ENCODE measurements around the gene COL5A2. TPM values are rescaled to one million over a fixed set of nuclear protein-coding genes. Genes with fewer than 3 reads are reported as not detected.

The COL5A2 gene
- total and polyA plus RNA-seq, 8 donors: 122 to 324 (median 210) TPM

DNA sequence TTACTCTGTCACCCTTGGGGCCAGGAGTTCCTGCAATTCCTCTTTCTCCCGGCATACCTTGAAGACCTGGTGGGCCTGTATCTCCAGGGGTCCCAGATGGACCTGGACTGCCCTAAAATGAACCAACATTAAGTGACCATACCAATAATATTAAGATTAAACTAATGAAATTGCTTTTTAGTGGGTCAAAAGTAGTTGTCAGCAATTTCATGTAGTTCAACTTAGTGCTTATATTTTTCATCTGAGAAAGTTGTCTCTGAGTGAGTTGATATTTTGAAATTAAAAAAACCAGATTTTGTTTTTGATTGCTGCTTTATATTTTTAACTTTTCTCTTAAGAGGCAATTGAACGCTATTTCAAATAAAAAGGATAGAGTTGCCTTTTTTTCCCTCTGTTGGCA is 122.2 kb downstream of the COL5A2 start:
- ATAC-seq (no peak), DNase-seq (no peak)
- H3K27me3 ChIP-seq: no peaks in the 10 kb centered on the region
- no peaks in the 10 kb centered on the region for H3K36me3 ChIP-seq
- intact Hi-C loops (cut with DNase I): no loop called here
- no peak overlapping the region for H3K4me3 ChIP-seq
- H3K4me1 ChIP-seq: no peaks in the 10 kb centered on the region
- no peaks in the 10 kb centered on the region for H3K9me3 ChIP-seq
- no peak overlapping the region for H3K27ac ChIP-seq
- TF ChIP-seq, protein P1, sequence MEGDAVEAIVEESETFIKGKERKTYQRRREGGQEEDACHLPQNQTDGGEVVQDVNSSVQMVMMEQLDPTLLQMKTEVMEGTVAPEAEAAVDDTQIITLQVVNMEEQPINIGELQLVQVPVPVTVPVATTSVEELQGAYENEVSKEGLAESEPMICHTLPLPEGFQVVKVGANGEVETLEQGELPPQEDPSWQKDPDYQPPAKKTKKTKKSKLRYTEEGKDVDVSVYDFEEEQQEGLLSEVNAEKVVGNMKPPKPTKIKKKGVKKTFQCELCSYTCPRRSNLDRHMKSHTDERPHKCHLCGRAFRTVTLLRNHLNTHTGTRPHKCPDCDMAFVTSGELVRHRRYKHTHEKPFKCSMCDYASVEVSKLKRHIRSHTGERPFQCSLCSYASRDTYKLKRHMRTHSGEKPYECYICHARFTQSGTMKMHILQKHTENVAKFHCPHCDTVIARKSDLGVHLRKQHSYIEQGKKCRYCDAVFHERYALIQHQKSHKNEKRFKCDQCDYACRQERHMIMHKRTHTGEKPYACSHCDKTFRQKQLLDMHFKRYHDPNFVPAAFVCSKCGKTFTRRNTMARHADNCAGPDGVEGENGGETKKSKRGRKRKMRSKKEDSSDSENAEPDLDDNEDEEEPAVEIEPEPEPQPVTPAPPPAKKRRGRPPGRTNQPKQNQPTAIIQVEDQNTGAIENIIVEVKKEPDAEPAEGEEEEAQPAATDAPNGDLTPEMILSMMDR (IDR thresholded peaks at IDR 0.05): no peak

- H3K36me3 ChIP-seq: no peaks in the 10 kb centered on the region
- H3K9me3 ChIP-seq: no peaks in the 10 kb centered on the region
- no peak overlapping the region for H3K27ac ChIP-seq
- intact Hi-C loops (cut with DNase I): no loop called here
- DNase-seq: no peak
- ATAC-seq: no peak
- no peaks in the 10 kb centered on the region for H3K27me3 ChIP-seq
- no peak overlapping the region for H3K4me3 ChIP-seq
- TF ChIP-seq, protein P1 (IDR thresholded peaks at IDR 0.05): no peak
- no peaks in the 10 kb centered on the region for H3K4me1 ChIP-seq
Measured at GRCh38 chr2:189056200-189057106, 123.1 kb downstream of the COL5A2 start.

DNA sequence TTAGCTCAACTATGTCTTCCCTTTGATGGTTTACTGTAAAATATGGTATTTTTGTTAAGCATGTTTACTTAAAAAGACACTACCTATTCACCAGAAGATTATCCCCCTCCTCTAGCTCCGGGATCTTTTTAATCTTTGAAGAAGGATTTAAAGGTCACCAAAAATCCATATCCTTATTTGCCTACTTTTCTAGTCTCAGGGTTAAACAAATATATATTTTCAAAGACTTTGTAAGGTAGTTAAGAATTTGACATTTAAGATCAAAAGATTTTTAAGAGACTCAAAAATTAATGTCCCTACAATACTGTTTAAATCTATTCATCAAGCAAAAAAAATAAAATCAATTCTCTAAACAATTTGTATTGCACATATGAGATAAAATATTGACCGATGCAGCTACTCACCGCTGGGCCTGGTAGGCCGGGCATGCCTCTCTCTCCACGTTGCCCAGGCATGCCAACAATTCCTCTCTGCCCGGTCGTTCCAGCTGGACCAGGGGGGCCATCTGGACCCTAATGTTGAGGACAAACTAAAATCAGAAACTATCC is 129.3 kb downstream of the COL5A2 start:
- TF ChIP-seq, protein P1 (IDR thresholded peaks at IDR 0.05): no peak
- H3K36me3 ChIP-seq: no peaks in the 10 kb centered on the region
- DNase-seq (no peak), ATAC-seq (no peak)
- no peaks in the 10 kb centered on the region for H3K27me3 ChIP-seq
- H3K4me3 ChIP-seq: no peak overlapping the region
- H3K4me1 ChIP-seq: no peaks in the 10 kb centered on the region
- H3K9me3 ChIP-seq: no peaks in the 10 kb centered on the region
- no peak overlapping the region for H3K27ac ChIP-seq
- intact Hi-C loops (cut with DNase I): no loop called here

- intact Hi-C loops (cut with DNase I): no loop called here
Measured at GRCh38 chr2:189049709-189050164, 129.8 kb downstream of the COL5A2 start.

GRCh38 chr2:189048189-189048588 is 131.4 kb downstream of the COL5A2 start:
- H3K36me3 ChIP-seq: no peaks in the 10 kb centered on the region
- no peak overlapping the region for H3K4me3 ChIP-seq
- H3K4me1 ChIP-seq: no peaks in the 10 kb centered on the region
- H3K27ac ChIP-seq: no peak overlapping the region
- ATAC-seq: no peak
- intact Hi-C loops (cut with DNase I): no loop called here
- no peaks in the 10 kb centered on the region for H3K9me3 ChIP-seq
- no peak for DNase-seq
- TF ChIP-seq, protein P1 (IDR thresholded peaks at IDR 0.05): no peak
- H3K27me3 ChIP-seq: no peaks in the 10 kb centered on the region

More at GRCh38 chr2:189049709-189050164, 129.8 kb downstream of the COL5A2 start:
- TF ChIP-seq, protein P1 (IDR thresholded peaks at IDR 0.05): no peak
- ATAC-seq (no peak), DNase-seq (no peak)
- no peaks in the 10 kb centered on the region for H3K4me1 ChIP-seq
- no peak overlapping the region for H3K27ac ChIP-seq
- no peaks in the 10 kb centered on the region for H3K36me3 ChIP-seq
- no peak overlapping the region for H3K4me3 ChIP-seq
- H3K27me3 ChIP-seq: no peaks in the 10 kb centered on the region
- H3K9me3 ChIP-seq: no peaks in the 10 kb centered on the region

Measured in left lung (tissue), 10 donors.